Measurements from ENCODE around the gene ANTXRL.

ANTXRL gene

GRCh38 chr10:46317370-46317769, 30.6 kb downstream of the ANTXRL start:
- no peak for TF ChIP-seq PAX5 (IDR thresholded peaks at IDR 0.05; ENCODE audit: insufficient read depth, low read length, severe bottlenecking)
- TF ChIP-seq POLR2A (IDR thresholded peaks at IDR 0.05; ENCODE audit: low read depth, low read length) = no peak
- no peak for TF ChIP-seq POLR2AphosphoS5 (IDR thresholded peaks at IDR 0.05; ENCODE audit: low read depth, low read length)
- TF ChIP-seq TAF1 (IDR thresholded peaks at IDR 0.05; ENCODE audit: low read depth, low read length) = no peak
- no peak for TF ChIP-seq POU2F2 (IDR thresholded peaks at IDR 0.05; ENCODE audit: low read depth, low read length)
- no peak for TF ChIP-seq SPI1 (IDR thresholded peaks at IDR 0.05; ENCODE audit: low read depth, low read length)
- no peak for FAIRE-seq
- DNase-seq (ENCODE audit: insufficient read length, low spot score) = no peak

DNA sequence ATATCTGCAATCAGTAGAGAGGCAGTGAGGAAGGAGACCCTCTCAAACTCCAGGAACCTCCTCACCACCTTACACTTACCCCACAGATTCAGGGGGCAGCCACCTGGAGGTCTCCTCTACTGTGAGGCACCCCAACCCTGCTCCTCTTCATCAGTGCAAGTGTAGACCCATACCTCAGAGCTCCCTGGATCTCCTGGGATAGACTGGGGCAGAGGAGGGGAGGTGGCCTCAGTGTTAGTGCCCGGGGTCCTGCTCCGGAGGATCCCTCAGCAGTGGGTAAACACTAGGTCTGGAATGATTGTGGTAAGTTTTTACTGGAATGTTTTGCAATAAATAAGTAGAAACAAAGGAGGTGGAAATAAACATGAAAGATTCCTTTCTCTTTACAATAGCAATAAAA, 31.1 kb downstream of the ANTXRL start:
- no peak for TF ChIP-seq PAX5 (IDR thresholded peaks at IDR 0.05; ENCODE audit: insufficient read depth, low read length, severe bottlenecking)
- no peak for TF ChIP-seq POLR2A (IDR thresholded peaks at IDR 0.05; ENCODE audit: low read depth, low read length)
- TF ChIP-seq TAF1 (IDR thresholded peaks at IDR 0.05; ENCODE audit: low read depth, low read length) = no peak
- no peak for TF ChIP-seq SPI1 (IDR thresholded peaks at IDR 0.05; ENCODE audit: low read depth, low read length)
- no peak for TF ChIP-seq POLR2AphosphoS5 (IDR thresholded peaks at IDR 0.05; ENCODE audit: low read depth, low read length)
- no peak for TF ChIP-seq POU2F2 (IDR thresholded peaks at IDR 0.05; ENCODE audit: low read depth, low read length)
- FAIRE-seq = no peak
- DNase-seq (ENCODE audit: insufficient read length, low spot score) = no peak

DNA sequence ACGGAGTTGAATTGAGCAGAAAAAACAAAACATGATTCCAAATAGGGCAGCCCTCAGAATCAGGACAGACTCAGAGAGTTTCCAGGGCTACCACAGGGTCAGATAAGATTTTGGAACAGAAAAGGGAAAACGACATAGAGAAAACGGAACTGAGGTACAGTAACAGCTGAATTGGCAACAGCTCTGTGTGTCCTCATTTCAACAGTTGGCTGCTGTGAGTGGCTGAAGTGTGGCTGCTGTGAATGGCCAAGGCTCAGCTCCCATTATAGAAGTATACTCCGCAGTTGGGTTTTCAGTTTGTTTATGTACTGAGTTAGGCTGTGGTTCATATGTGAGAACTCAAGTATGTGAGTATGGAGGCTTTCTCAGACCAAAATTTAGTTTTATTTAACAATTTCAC, 32.0 kb downstream of the ANTXRL start:
- TF ChIP-seq PAX5 (IDR thresholded peaks at IDR 0.05; ENCODE audit: insufficient read depth, low read length, severe bottlenecking) (no peak), TAF1 (IDR thresholded peaks at IDR 0.05; ENCODE audit: low read depth, low read length) (no peak), POU2F2 (IDR thresholded peaks at IDR 0.05; ENCODE audit: low read depth, low read length) (no peak), POLR2AphosphoS5 (IDR thresholded peaks at IDR 0.05; ENCODE audit: low read depth, low read length) (no peak), POLR2A (IDR thresholded peaks at IDR 0.05; ENCODE audit: low read depth, low read length) (no peak), SPI1 (IDR thresholded peaks at IDR 0.05; ENCODE audit: low read depth, low read length) (no peak)
- FAIRE-seq (no peak), DNase-seq (ENCODE audit: insufficient read length, low spot score) (no peak)

GRCh38 chr10:46319389-46319788, 32.6 kb downstream of the ANTXRL start:
- FAIRE-seq = no peak
- no peak for DNase-seq (ENCODE audit: insufficient read length, low spot score)
- no peak for TF ChIP-seq TAF1 (IDR thresholded peaks at IDR 0.05; ENCODE audit: low read depth, low read length)
- no peak for TF ChIP-seq POLR2A (IDR thresholded peaks at IDR 0.05; ENCODE audit: low read depth, low read length)
- no peak for TF ChIP-seq PAX5 (IDR thresholded peaks at IDR 0.05; ENCODE audit: insufficient read depth, low read length, severe bottlenecking)
- no peak for TF ChIP-seq POU2F2 (IDR thresholded peaks at IDR 0.05; ENCODE audit: low read depth, low read length)
- TF ChIP-seq POLR2AphosphoS5 (IDR thresholded peaks at IDR 0.05; ENCODE audit: low read depth, low read length) = no peak
- no peak for TF ChIP-seq SPI1 (IDR thresholded peaks at IDR 0.05; ENCODE audit: low read depth, low read length)

DNA sequence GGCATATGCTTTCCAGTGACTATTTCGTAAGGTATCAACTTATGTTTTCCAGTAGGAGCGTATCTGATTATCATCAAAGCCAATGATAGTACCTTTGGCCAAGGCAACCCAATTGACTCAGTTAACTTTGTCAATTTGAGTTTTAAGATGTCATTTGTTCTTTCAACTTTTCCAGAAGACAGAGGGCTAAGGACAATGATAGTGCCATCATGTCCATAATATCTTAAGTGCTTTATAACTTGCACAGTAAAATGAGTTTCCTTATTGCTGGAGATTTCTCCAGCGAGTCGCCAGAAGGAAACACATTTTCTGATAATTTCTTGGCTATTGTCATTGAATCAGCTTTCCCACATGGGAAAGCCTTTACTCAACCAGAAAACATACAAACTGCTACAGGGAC, 35.0 kb downstream of the ANTXRL start:
- DNase-seq (ENCODE audit: insufficient read length, low spot score) = no peak
- TF ChIP-seq TAF1 (IDR thresholded peaks at IDR 0.05; ENCODE audit: low read depth, low read length) (no peak), PAX5 (IDR thresholded peaks at IDR 0.05; ENCODE audit: insufficient read depth, low read length, severe bottlenecking) (no peak), SPI1 (IDR thresholded peaks at IDR 0.05; ENCODE audit: low read depth, low read length) (no peak), POLR2A (IDR thresholded peaks at IDR 0.05; ENCODE audit: low read depth, low read length) (no peak), POLR2AphosphoS5 (IDR thresholded peaks at IDR 0.05; ENCODE audit: low read depth, low read length) (no peak), POU2F2 (IDR thresholded peaks at IDR 0.05; ENCODE audit: low read depth, low read length) (no peak)
- FAIRE-seq = no peak

DNA sequence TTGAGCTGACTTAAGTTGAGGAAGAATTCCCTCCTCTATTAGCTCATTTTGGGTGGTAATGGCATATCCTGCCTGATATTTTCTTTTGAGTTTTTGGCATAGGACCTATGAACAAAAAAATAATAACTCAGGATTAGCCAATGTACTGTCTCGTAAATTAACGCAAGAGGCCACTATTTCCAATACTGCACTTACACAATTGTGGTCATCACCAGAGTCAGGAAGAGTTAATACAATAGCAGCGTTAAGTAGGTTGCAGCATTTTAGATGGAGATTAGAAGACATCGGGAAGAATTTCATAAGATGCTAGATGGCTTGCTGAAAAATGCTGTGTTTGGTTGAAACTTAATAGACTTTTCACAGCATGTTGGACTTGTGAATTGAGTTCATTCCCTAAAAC, 36.4 kb downstream of the ANTXRL start:
- FAIRE-seq (no peak), DNase-seq (ENCODE audit: insufficient read length, low spot score) (no peak)
- TF ChIP-seq SPI1 (IDR thresholded peaks at IDR 0.05; ENCODE audit: low read depth, low read length) (no peak), TAF1 (IDR thresholded peaks at IDR 0.05; ENCODE audit: low read depth, low read length) (no peak), PAX5 (IDR thresholded peaks at IDR 0.05; ENCODE audit: insufficient read depth, low read length, severe bottlenecking) (no peak), POU2F2 (IDR thresholded peaks at IDR 0.05; ENCODE audit: low read depth, low read length) (no peak), POLR2AphosphoS5 (IDR thresholded peaks at IDR 0.05; ENCODE audit: low read depth, low read length) (no peak), POLR2A (IDR thresholded peaks at IDR 0.05; ENCODE audit: low read depth, low read length) (no peak)

DNA sequence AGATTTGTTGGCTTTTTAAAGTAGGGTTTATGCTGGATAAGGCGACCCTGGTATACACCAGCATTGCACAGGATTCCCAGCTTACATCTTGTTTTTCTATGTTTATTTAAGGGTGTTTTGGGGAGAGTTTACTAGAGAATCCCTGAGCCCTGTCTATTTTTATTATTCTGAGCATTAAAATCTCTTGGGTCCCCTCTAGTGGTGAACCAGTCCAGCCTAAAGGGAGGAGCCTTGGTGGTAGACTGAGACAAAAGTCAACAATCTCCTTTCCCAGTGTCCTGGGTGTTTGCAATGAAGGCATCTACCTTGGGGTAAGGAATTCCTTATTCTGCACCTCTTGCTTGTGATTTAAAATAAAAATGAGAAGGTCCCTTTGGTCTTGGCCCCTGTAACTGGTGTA, 38.2 kb downstream of the ANTXRL start:
- DNase-seq (ENCODE audit: insufficient read length, low spot score) = no peak
- FAIRE-seq = no peak
- TF ChIP-seq TAF1 (IDR thresholded peaks at IDR 0.05; ENCODE audit: low read depth, low read length) = no peak
- TF ChIP-seq POLR2A (IDR thresholded peaks at IDR 0.05; ENCODE audit: low read depth, low read length) = no peak
- no peak for TF ChIP-seq SPI1 (IDR thresholded peaks at IDR 0.05; ENCODE audit: low read depth, low read length)
- no peak for TF ChIP-seq POLR2AphosphoS5 (IDR thresholded peaks at IDR 0.05; ENCODE audit: low read depth, low read length)
- TF ChIP-seq POU2F2 (IDR thresholded peaks at IDR 0.05; ENCODE audit: low read depth, low read length) = no peak
- TF ChIP-seq PAX5 (IDR thresholded peaks at IDR 0.05; ENCODE audit: insufficient read depth, low read length, severe bottlenecking) = no peak

DNA sequence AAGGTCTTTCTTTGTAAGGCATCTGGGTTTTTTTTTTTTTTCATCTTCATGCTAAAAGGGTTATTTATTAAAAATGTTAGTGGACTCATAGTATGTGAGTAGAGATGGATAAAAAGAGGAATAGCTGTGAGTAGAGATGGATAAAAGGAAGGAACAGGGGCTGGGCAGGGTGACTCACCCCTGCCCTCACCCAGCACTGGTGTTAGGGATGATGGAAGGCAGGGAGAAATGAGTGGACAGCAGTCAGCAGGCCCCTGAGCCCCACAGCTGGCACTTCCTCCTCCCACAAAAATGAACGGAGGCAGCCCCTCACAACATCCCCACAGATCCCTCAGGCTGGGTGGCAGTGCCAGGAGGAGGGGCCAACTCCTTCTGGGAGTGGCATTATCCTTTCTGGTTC, 39.3 kb downstream of the ANTXRL start:
- TF ChIP-seq POLR2A (IDR thresholded peaks at IDR 0.05; ENCODE audit: low read depth, low read length) (no peak), POLR2AphosphoS5 (IDR thresholded peaks at IDR 0.05; ENCODE audit: low read depth, low read length) (no peak), PAX5 (IDR thresholded peaks at IDR 0.05; ENCODE audit: insufficient read depth, low read length, severe bottlenecking) (no peak), TAF1 (IDR thresholded peaks at IDR 0.05; ENCODE audit: low read depth, low read length) (no peak), SPI1 (IDR thresholded peaks at IDR 0.05; ENCODE audit: low read depth, low read length) (no peak), POU2F2 (IDR thresholded peaks at IDR 0.05; ENCODE audit: low read depth, low read length) (no peak)
- FAIRE-seq (no peak), DNase-seq (ENCODE audit: insufficient read length, low spot score) (no peak)

DNA sequence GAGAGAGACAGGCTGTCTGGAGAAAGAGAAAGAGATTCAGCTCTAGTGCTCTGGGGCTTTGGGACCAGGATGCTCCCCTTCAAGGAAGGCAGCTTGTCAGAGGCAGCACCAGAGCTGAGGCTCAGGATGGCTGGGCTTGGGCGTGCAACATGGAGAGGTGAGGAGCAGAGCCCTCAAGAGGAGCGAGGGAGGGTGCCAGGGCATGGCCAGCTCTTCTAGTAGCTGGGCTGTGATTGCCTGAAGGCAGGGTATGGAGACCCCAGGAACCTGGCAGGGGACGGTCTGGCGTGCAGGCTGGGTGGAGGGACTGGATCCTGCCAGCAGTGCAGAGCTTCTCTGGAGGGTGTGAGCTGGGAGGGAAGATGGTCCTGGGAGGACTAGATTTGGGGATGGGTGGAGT, 40.2 kb downstream of the ANTXRL start:
- no peak for FAIRE-seq
- DNase-seq (ENCODE audit: insufficient read length, low spot score) = no peak
- TF ChIP-seq POLR2AphosphoS5 (IDR thresholded peaks at IDR 0.05; ENCODE audit: low read depth, low read length) (no peak), TAF1 (IDR thresholded peaks at IDR 0.05; ENCODE audit: low read depth, low read length) (no peak), SPI1 (IDR thresholded peaks at IDR 0.05; ENCODE audit: low read depth, low read length) (no peak), POLR2A (IDR thresholded peaks at IDR 0.05; ENCODE audit: low read depth, low read length) (no peak), POU2F2 (IDR thresholded peaks at IDR 0.05; ENCODE audit: low read depth, low read length) (no peak)

GRCh38 chr10:46327685-46328084, 40.9 kb downstream of the ANTXRL start:
- no peak for FAIRE-seq
- no peak for DNase-seq (ENCODE audit: insufficient read length, low spot score)

More at GRCh38 chr10:46327685-46328084, 40.9 kb downstream of the ANTXRL start:
- TF ChIP-seq SPI1 (IDR thresholded peaks at IDR 0.05; ENCODE audit: low read depth, low read length) (no peak), PAX5 (IDR thresholded peaks at IDR 0.05; ENCODE audit: insufficient read depth, low read length, severe bottlenecking) (no peak), POU2F2 (IDR thresholded peaks at IDR 0.05; ENCODE audit: low read depth, low read length) (no peak), POLR2A (IDR thresholded peaks at IDR 0.05; ENCODE audit: low read depth, low read length) (no peak), TAF1 (IDR thresholded peaks at IDR 0.05; ENCODE audit: low read depth, low read length) (no peak), POLR2AphosphoS5 (IDR thresholded peaks at IDR 0.05; ENCODE audit: low read depth, low read length) (no peak)
